K562 (cell line): ENCODE measurements around the gene BLOC1S4. TPM values are rescaled to one million over a fixed set of nuclear protein-coding genes. Genes with fewer than 3 reads are reported as not detected.

Source experiments
- HDAC1 ChIP-seq, 2 experiments: fragments of 450-650 bp; IDR thresholded peaks; 2 replicates each; pipeline ENCODE4 v1.6.1; 2016 to 2017; ENCODE audit warnings: inconsistent platforms in 1 of 2, mild to moderate bottlenecking in 1 of 2, moderate library complexity in 1 of 2
- JUND ChIP-seq, 2 experiments: IDR thresholded peaks; 2 replicates in 1 of 2; 3 replicates in 1 of 2; pipeline ENCODE4 v1.6.1; 2011; ENCODE audit warnings: borderline replicate concordance in 2 of 2, low read depth in 2 of 2, low read length in 2 of 2, improper control_type of control experiment in 1 of 2, missing biosample characterization in 1 of 2, missing genetic modification characterization in 1 of 2, missing genetic modification reagents in 1 of 2
- KAT8 ChIP-seq: fragments of 450-650 bp; IDR thresholded peaks from 2 replicates; pipeline ENCODE4 v1.6.1; 2016; ENCODE audit warnings: low read depth, mild to moderate bottlenecking
- PCBP2 ChIP-seq: fragments of 200-400 bp; formaldehyde crosslinking; IDR thresholded peaks from 2 replicates; pipeline ENCODE4 v1.6.1; 2018; ENCODE audit warnings: low read length, low read depth, mild to moderate bottlenecking, moderate library complexity; ENCODE audit not compliant: poor library complexity, severe bottlenecking
- STAT5B ChIP-seq: fragments of 250-450 bp; sonication (Bioruptor Pico); IDR thresholded peaks from 2 replicates; pipeline ENCODE4 v1.8.0; 2021; ENCODE audit warnings: mild to moderate bottlenecking, inconsistent platforms
- TAF7 ChIP-seq: fragments of 450-650 bp; IDR thresholded peaks from 2 replicates; pipeline ENCODE4 v1.6.1; 2016; ENCODE audit warnings: missing genetic modification characterization, missing compliant biosample characterization
- ZBED1 ChIP-seq: IDR thresholded peaks from 2 replicates; pipeline ENCODE4 v1.6.1; 2014
- ZNF449 ChIP-seq: fragments of 250-450 bp; sonication (Bioruptor Pico); IDR thresholded peaks from 2 replicates; pipeline ENCODE4 v1.8.0; 2022; ENCODE audit warnings: moderate library complexity, mild to moderate bottlenecking, inconsistent platforms
- polyA plus RNA-seq, 8 experiments: library from polyadenylated mRNA; depleted of rRNA in 4 of 8; stranded (reverse) in 5 of 8; unstranded in 3 of 8; fragments of >200 nt; fragmentation: Nextera tagmentation in 2 of 8; fragmentation: Illumina TruSeq in 1 of 8; extraction: Ambion mirVana in 2 of 8; extraction: Trizol in 1 of 8; gene quantifications; 2 replicates each; pipeline versions ENCODE4 v1.2.1 to v1.2.3, GENCODE V29; 2011 to 2014; ENCODE audit warnings: inconsistent platforms in 1 of 8, missing spikeins in 1 of 8
- total RNA-seq, 7 experiments: library from RNA; depleted of rRNA in 6 of 7; stranded (reverse); fragments of >200 nt in 6 of 7; fragmentation: Illumina TruSeq in 2 of 7; extraction: Trizol in 2 of 7; gene quantifications; 2 replicates each; pipeline versions ENCODE4 v1.2.1 to v1.2.3, GENCODE V29; 2011 to 2021; ENCODE audit warnings: low replicate concordance in 1 of 7
- TF ChIP-seq, protein P1 (sequence below): fragments of 250-450 bp; sonication (Bioruptor Pico); IDR thresholded peaks from 2 replicates; pipeline ENCODE4 v1.4.0; 2020; ENCODE audit warnings: mild to moderate bottlenecking, moderate library complexity, borderline replicate concordance
- TF ChIP-seq, protein P2 (sequence below): fragments of 200-600 bp; sonication (generic); IDR thresholded peaks from one replicate; pipeline ENCODE4 v1.6.1; 2012; ENCODE audit warnings: mild to moderate bottlenecking, low read depth, low read length, inconsistent platforms

Gene BLOC1S4
- total and polyA plus RNA-seq, 9 of the 15 experiments (the other 6 are each of a cell fraction or from before 2014, with no cell fraction given): 3.1 to 31.6 (median 11.2) TPM

DNA sequence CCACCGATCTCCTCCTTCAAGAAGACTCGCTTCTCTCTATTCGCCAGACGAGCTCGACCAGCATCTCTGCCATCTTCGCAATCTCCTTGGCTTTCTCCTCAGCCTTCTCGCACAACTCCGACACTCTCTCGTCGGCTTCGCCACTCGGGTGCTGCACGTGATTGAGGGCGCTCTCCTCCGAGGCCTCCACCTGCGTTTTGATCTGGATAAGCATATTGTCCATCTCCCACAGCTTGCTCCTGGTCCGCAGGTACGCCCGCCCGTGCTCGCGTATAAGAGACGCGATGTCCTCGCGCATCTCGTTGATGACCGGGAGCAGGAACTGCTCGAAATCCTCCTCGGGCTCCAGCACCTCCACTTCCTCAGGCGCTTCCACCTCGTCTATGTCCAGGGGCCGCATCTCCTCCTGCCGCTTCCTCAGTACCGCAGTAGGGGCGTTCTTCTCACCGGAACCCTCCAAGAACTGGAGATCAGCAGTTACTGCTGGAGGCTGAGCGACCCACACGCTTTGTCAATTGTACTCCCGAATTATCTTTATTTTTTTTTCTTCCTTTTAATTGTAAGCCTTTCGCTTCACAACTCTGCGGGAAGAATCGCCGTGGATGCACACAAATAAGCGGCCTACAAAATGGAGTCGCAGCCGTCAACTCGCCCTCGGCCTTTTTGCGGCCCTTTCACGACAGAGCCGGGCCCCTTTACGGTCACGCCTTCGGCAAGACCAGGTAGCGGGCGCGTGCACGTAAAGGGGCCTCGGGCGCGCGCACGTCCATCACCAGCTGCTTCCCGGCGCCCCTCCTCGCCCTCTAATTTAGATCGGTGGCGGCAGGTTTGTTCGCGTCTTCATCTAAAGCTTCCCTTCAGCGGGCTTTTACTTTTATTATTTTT lies 6.5 kb upstream of the BLOC1S4 start, which contains the start of gene MRFAP1L1 (continued):
- TF ChIP-seq, protein P1, sequence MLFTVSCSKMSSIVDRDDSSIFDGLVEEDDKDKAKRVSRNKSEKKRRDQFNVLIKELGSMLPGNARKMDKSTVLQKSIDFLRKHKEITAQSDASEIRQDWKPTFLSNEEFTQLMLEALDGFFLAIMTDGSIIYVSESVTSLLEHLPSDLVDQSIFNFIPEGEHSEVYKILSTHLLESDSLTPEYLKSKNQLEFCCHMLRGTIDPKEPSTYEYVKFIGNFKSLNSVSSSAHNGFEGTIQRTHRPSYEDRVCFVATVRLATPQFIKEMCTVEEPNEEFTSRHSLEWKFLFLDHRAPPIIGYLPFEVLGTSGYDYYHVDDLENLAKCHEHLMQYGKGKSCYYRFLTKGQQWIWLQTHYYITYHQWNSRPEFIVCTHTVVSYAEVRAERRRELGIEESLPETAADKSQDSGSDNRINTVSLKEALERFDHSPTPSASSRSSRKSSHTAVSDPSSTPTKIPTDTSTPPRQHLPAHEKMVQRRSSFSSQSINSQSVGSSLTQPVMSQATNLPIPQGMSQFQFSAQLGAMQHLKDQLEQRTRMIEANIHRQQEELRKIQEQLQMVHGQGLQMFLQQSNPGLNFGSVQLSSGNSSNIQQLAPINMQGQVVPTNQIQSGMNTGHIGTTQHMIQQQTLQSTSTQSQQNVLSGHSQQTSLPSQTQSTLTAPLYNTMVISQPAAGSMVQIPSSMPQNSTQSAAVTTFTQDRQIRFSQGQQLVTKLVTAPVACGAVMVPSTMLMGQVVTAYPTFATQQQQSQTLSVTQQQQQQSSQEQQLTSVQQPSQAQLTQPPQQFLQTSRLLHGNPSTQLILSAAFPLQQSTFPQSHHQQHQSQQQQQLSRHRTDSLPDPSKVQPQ: no peak
- peak; percentile 5; the same call in 1 of the 2 replicates for TF ChIP-seq JUND (IDR thresholded peaks at IDR 0.05; ENCODE audit: borderline replicate concordance, low read depth, low read length)
- TF ChIP-seq JUND (tag; IDR thresholded peaks at IDR 0.05; ENCODE audit: borderline replicate concordance, low read depth, low read length): no peak; the same call in 2 of the 3 replicates
- no peak for TF ChIP-seq PCBP2
- TF ChIP-seq HDAC1 (IDR thresholded peaks at IDR 0.05): peak in 1 of 2 experiments; percentile 59; a peak in 2 of 4 replicates
- TF ChIP-seq ZBED1: no peak
- TF ChIP-seq KAT8: peak; percentile 92
- 0 out of 2 replicates have a peak, but pooled peaks have one; percentile 35 for TF ChIP-seq TAF7 (tag)
- 0 out of 2 replicates have a peak, but pooled peaks have one; percentile 32 for TF ChIP-seq ZNF449 (CRISPR knock-in tag)
- TF ChIP-seq, protein P2, sequence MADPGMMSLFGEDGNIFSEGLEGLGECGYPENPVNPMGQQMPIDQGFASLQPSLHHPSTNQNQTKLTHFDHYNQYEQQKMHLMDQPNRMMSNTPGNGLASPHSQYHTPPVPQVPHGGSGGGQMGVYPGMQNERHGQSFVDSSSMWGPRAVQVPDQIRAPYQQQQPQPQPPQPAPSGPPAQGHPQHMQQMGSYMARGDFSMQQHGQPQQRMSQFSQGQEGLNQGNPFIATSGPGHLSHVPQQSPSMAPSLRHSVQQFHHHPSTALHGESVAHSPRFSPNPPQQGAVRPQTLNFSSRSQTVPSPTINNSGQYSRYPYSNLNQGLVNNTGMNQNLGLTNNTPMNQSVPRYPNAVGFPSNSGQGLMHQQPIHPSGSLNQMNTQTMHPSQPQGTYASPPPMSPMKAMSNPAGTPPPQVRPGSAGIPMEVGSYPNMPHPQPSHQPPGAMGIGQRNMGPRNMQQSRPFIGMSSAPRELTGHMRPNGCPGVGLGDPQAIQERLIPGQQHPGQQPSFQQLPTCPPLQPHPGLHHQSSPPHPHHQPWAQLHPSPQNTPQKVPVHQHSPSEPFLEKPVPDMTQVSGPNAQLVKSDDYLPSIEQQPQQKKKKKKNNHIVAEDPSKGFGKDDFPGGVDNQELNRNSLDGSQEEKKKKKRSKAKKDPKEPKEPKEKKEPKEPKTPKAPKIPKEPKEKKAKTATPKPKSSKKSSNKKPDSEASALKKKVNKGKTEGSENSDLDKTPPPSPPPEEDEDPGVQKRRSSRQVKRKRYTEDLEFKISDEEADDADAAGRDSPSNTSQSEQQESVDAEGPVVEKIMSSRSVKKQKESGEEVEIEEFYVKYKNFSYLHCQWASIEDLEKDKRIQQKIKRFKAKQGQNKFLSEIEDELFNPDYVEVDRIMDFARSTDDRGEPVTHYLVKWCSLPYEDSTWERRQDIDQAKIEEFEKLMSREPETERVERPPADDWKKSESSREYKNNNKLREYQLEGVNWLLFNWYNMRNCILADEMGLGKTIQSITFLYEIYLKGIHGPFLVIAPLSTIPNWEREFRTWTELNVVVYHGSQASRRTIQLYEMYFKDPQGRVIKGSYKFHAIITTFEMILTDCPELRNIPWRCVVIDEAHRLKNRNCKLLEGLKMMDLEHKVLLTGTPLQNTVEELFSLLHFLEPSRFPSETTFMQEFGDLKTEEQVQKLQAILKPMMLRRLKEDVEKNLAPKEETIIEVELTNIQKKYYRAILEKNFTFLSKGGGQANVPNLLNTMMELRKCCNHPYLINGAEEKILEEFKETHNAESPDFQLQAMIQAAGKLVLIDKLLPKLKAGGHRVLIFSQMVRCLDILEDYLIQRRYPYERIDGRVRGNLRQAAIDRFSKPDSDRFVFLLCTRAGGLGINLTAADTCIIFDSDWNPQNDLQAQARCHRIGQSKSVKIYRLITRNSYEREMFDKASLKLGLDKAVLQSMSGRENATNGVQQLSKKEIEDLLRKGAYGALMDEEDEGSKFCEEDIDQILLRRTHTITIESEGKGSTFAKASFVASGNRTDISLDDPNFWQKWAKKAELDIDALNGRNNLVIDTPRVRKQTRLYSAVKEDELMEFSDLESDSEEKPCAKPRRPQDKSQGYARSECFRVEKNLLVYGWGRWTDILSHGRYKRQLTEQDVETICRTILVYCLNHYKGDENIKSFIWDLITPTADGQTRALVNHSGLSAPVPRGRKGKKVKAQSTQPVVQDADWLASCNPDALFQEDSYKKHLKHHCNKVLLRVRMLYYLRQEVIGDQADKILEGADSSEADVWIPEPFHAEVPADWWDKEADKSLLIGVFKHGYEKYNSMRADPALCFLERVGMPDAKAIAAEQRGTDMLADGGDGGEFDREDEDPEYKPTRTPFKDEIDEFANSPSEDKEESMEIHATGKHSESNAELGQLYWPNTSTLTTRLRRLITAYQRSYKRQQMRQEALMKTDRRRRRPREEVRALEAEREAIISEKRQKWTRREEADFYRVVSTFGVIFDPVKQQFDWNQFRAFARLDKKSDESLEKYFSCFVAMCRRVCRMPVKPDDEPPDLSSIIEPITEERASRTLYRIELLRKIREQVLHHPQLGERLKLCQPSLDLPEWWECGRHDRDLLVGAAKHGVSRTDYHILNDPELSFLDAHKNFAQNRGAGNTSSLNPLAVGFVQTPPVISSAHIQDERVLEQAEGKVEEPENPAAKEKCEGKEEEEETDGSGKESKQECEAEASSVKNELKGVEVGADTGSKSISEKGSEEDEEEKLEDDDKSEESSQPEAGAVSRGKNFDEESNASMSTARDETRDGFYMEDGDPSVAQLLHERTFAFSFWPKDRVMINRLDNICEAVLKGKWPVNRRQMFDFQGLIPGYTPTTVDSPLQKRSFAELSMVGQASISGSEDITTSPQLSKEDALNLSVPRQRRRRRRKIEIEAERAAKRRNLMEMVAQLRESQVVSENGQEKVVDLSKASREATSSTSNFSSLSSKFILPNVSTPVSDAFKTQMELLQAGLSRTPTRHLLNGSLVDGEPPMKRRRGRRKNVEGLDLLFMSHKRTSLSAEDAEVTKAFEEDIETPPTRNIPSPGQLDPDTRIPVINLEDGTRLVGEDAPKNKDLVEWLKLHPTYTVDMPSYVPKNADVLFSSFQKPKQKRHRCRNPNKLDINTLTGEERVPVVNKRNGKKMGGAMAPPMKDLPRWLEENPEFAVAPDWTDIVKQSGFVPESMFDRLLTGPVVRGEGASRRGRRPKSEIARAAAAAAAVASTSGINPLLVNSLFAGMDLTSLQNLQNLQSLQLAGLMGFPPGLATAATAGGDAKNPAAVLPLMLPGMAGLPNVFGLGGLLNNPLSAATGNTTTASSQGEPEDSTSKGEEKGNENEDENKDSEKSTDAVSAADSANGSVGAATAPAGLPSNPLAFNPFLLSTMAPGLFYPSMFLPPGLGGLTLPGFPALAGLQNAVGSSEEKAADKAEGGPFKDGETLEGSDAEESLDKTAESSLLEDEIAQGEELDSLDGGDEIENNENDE: no peak
- no peak for TF ChIP-seq STAT5B (CRISPR knock-in tag)
